HepG2 (cell line): Measurements from ENCODE around the gene SSU72. TPM values are rescaled to one million over a fixed set of nuclear protein-coding genes. Genes with fewer than 3 reads are reported as not detected.
A peak's percentile ranks its signal among the peaks of the same experiment; 100 is the strongest.

ENCODE experiments used
- ATF1 ChIP-seq: IDR thresholded peaks from 2 replicates; pipeline ENCODE4 v1.6.1; 2016; ENCODE audit warnings: mild to moderate bottlenecking, control low read depth
- EP300 ChIP-seq, 3 experiments: sonication (generic) in 1 of 3; formaldehyde crosslinking in 1 of 3; IDR thresholded peaks; 2 replicates each; pipeline versions ENCODE4 v1.5.1 to v1.6.1; 2011 to 2020; ENCODE audit warnings: low read depth in 2 of 3, low read length in 2 of 3, borderline replicate concordance in 1 of 3, improper control_type of control experiment in 1 of 3, mild to moderate bottlenecking in 1 of 3, missing genetic modification reagents in 1 of 3, moderate library complexity in 1 of 3
- HHEX ChIP-seq: IDR thresholded peaks from 2 replicates; pipeline ENCODE4 v1.6.1; 2016; ENCODE audit warnings: control low read depth
- HOXA5 ChIP-seq: sonication (generic); formaldehyde crosslinking; IDR thresholded peaks from 2 replicates; pipeline ENCODE4 v1.4.0; 2020; ENCODE audit warnings: missing genetic modification reagents
- LCORL ChIP-seq, 2 experiments: fragments of 450-650 bp in 1 of 2; sonication (generic) in 1 of 2; formaldehyde crosslinking in 1 of 2; IDR thresholded peaks; 2 replicates each; pipeline versions ENCODE4 v1.5.0 to v1.6.1; 2017 to 2020; ENCODE audit warnings: antibody characterized with exemption in 1 of 2, missing genetic modification reagents in 1 of 2
- PLRG1 ChIP-seq: fragments of 450-650 bp; conservative IDR thresholded peaks from 2 replicates; pipeline ENCODE4 v1.6.1; 2016
- RAD21 ChIP-seq: fragments of 450-650 bp; formaldehyde crosslinking; IDR thresholded peaks from 2 replicates; pipeline ENCODE4 v1.5.0; 2020; ENCODE audit warnings: mild to moderate bottlenecking
- ZNF329 ChIP-seq: sonication (generic); formaldehyde crosslinking; IDR thresholded peaks from 2 replicates; pipeline ENCODE4 v1.9.0; 2021; ENCODE audit warnings: low read depth, mild to moderate bottlenecking, missing genetic modification reagents
- ZNF451 ChIP-seq: sonication (generic); formaldehyde crosslinking; IDR thresholded peaks from 2 replicates; pipeline ENCODE4 v1.5.0; 2020; ENCODE audit warnings: mild to moderate bottlenecking, missing genetic modification reagents
- ZNF569 ChIP-seq: sonication (generic); formaldehyde crosslinking; IDR thresholded peaks from 2 replicates; pipeline ENCODE4 v1.5.0; 2020; ENCODE audit warnings: mild to moderate bottlenecking, missing genetic modification reagents, moderate library complexity, borderline replicate concordance
- ZNF781 ChIP-seq: sonication (generic); formaldehyde crosslinking; IDR thresholded peaks from 2 replicates; pipeline ENCODE4 v1.5.1; 2020; ENCODE audit warnings: borderline replicate concordance, mild to moderate bottlenecking, missing genetic modification reagents; ENCODE audit errors: not compliant biosample characterization
- polyA plus RNA-seq, 8 experiments: library from polyadenylated mRNA; depleted of rRNA in 3 of 8; stranded (reverse) in 7 of 8; unstranded in 1 of 8; fragments of >200 nt; fragmentation: Illumina TruSeq in 4 of 8; extraction: Trizol in 4 of 8; gene quantifications; 2 replicates each; pipeline versions ENCODE4 v1.2.1 to v1.2.3, GENCODE V29; 2011 to 2016; ENCODE audit warnings: low read depth in 4 of 8, missing spikeins in 1 of 8, mixed read lengths in 1 of 8; ENCODE audit not compliant: insufficient read depth in 1 of 8
- total RNA-seq, 5 experiments: library from RNA; depleted of rRNA; stranded (reverse); fragments of >200 nt; fragmentation: Illumina TruSeq; extraction: Trizol; gene quantifications; 2 replicates each; pipeline ENCODE4 v1.2.3, GENCODE V29; 2016; ENCODE audit warnings: low read depth in 1 of 5
- TF ChIP-seq, protein P1 (sequence below): sonication (generic); formaldehyde crosslinking; IDR thresholded peaks from 2 replicates; pipeline ENCODE4 v1.4.0; 2020; ENCODE audit warnings: mild to moderate bottlenecking, missing genetic modification reagents
- TF ChIP-seq, protein P2 (sequence below): sonication (generic); formaldehyde crosslinking; IDR thresholded peaks from 2 replicates; pipeline ENCODE4 v1.5.0; 2020; ENCODE audit warnings: mild to moderate bottlenecking, missing genetic modification reagents, borderline replicate concordance
- TF ChIP-seq, protein P3 (sequence below): sonication (generic); formaldehyde crosslinking; IDR thresholded peaks from 2 replicates; pipeline ENCODE4 v1.8.1; 2022; ENCODE audit warnings: mild to moderate bottlenecking, missing genetic modification reagents

SSU72 gene
- total and polyA plus RNA-seq, 2 of the 13 experiments (the other 11 are each of a cell fraction or from before 2014, with no cell fraction given): 42.8 to 67.1 TPM

DNA sequence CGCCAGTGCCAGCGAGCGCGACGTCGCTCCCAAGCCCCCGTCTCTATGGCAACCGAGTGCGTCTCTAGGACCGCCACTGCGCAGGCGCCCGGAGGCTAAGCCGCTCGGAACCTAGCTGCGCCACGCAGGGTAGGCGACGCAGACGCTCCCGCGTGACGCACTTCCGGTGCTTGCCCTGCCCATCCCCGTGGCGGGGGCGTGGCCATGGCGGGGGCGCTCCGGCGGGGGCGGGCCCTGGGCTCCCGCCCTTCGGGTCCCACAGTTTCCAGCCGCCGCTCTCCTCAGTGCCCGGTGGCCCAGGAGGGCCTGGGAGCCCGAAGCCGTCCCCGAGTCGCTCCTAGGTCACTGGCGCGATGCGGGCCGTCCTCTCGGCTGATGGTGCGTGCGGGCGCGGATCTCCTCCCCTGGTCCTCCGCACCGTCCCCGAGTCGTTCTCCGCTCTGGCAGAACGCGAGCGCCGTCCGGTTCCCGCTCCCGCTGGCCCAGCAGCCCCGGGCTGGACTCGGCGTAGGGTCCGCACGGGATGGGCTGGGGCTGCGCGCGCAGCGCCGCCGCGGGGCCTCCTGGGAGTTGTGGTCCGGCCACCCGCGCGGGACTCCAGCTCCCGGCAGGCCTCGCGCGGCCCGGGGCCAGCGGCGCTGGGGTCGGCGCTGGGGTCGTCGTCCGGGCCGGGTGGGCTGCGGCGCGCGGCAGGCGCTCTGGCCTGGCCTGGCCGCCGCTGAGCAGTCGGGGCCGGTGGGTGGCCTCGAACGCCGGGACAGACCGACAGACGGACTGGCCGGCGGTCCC lies 40.8 kb upstream of the SSU72 start, which contains the start of gene MIB2 (continued):
- TF ChIP-seq, protein P1, sequence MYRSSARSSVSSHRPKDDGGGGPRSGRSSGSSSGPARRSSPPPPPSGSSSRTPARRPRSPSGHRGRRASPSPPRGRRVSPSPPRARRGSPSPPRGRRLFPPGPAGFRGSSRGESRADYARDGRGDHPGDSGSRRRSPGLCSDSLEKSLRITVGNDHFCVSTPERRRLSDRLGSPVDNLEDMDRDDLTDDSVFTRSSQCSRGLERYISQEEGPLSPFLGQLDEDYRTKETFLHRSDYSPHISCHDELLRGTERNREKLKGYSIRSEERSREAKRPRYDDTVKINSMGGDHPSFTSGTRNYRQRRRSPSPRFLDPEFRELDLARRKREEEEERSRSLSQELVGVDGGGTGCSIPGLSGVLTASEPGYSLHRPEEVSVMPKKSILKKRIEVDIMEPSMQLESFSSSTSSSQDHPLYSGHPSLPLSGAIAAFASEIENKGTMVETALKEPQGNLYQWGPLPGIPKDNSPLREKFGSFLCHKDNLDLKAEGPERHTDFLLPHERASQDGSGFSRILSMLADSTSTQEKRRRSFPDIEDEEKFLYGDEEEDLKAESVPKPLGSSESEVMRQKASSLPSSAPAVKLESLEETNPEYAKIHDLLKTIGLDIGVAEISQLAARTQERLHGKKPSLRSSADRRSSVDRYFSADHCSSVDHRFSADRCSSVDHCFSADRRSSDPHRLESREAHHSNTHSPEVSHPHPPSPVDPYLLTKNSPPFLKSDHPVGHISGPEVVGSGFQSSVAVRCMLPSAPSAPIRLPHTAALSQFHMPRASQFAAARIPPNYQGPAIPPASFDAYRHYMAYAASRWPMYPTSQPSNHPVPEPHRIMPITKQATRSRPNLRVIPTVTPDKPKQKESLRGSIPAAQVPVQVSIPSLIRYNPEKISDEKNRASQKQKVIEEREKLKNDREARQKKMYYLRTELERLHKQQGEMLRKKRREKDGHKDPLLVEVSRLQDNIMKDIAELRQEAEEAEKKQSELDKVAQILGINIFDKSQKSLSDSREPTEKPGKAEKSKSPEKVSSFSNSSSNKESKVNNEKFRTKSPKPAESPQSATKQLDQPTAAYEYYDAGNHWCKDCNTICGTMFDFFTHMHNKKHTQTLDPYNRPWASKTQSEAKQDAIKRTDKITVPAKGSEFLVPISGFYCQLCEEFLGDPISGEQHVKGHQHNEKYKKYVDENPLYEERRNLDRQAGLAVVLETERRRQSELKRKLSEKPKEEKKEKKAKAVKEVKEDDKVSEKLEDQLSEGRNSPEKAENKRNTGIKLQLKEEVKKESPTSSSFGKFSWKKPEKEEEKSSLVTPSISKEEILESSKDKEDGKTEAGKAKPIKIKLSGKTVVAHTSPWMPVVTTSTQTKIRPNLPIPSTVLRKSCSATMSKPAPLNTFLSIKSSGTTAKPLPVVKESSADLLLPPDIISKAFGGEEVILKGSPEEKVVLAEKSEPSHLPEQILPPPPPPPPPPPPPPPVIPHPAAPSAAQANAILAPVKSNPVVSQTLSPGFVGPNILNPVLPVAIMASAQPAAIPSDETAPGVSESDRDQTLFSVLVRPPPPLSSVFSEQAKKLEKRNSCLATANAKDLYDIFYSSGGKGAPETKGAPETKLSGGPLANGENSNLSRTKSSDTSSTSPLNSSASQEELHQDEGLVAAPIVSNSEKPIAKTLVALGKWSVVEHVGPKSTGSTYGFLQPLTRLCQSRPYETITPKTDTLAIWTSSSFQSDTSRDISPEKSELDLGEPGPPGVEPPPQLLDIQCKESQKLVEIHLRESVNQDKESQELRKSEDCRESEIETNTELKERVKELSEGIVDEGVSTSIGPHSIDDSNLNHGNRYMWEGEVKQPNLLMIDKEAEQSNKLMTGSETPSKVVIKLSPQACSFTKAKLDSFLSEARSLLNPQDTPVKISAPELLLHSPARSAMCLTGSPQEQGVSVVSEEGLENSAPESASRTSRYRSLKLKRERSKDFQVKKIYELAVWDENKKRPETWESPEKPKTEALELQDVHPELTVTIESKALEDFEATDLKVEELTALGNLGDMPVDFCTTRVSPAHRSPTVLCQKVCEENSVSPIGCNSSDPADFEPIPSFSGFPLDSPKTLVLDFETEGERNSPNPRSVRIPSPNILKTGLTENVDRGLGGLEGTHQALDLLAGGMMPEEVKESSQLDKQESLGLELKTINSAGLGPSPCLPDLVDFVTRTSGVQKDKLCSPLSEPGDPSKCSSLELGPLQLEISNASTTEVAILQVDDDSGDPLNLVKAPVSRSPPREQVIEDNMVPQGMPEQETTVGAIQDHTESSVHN (CRISPR knock-in tag): no peak; the same call in 1 of the 2 replicates
- TF ChIP-seq EP300 (IDR thresholded peaks at IDR 0.05; ENCODE audit: low read depth in 2 of 2, low read length in 2 of 2) (no peak), EP300 (CRISPR knock-in tag; IDR thresholded peaks at IDR 0.05; ENCODE audit: borderline replicate concordance) (no peak; the same call in 1 of the 2 replicates), RAD21 (CRISPR knock-in tag) (peak; percentile 53), HOXA5 (CRISPR knock-in tag) (peak; percentile 84; the same call in 1 of the 2 replicates), ZNF451 (CRISPR knock-in tag) (peak; percentile 86; the same call in 1 of the 2 replicates), ATF1 (CRISPR knock-in tag) (peak; percentile 87), HHEX (no peak), PLRG1 (no peak), LCORL (IDR thresholded peaks at IDR 0.05) (no peak), LCORL (CRISPR knock-in tag; IDR thresholded peaks at IDR 0.05) (peak; percentile 43; the same call in 1 of the 2 replicates), ZNF781 (no peak), ZNF569 (0 out of 2 replicates have a peak, but pooled peaks have one; percentile 72), ZNF329 (CRISPR knock-in tag) (0 out of 2 replicates have a peak, but pooled peaks have one; percentile 45)
- TF ChIP-seq, protein P2, sequence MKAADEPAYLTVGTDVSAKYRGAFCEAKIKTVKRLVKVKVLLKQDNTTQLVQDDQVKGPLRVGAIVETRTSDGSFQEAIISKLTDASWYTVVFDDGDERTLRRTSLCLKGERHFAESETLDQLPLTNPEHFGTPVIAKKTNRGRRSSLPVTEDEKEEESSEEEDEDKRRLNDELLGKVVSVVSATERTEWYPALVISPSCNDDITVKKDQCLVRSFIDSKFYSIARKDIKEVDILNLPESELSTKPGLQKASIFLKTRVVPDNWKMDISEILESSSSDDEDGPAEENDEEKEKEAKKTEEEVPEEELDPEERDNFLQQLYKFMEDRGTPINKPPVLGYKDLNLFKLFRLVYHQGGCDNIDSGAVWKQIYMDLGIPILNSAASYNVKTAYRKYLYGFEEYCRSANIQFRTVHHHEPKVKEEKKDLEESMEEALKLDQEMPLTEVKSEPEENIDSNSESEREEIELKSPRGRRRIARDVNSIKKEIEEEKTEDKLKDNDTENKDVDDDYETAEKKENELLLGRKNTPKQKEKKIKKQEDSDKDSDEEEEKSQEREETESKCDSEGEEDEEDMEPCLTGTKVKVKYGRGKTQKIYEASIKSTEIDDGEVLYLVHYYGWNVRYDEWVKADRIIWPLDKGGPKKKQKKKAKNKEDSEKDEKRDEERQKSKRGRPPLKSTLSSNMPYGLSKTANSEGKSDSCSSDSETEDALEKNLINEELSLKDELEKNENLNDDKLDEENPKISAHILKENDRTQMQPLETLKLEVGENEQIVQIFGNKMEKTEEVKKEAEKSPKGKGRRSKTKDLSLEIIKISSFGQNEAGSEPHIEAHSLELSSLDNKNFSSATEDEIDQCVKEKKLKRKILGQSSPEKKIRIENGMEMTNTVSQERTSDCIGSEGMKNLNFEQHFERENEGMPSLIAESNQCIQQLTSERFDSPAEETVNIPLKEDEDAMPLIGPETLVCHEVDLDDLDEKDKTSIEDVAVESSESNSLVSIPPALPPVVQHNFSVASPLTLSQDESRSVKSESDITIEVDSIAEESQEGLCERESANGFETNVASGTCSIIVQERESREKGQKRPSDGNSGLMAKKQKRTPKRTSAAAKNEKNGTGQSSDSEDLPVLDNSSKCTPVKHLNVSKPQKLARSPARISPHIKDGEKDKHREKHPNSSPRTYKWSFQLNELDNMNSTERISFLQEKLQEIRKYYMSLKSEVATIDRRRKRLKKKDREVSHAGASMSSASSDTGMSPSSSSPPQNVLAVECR (CRISPR knock-in tag): peak; percentile 90
- TF ChIP-seq, protein P3, sequence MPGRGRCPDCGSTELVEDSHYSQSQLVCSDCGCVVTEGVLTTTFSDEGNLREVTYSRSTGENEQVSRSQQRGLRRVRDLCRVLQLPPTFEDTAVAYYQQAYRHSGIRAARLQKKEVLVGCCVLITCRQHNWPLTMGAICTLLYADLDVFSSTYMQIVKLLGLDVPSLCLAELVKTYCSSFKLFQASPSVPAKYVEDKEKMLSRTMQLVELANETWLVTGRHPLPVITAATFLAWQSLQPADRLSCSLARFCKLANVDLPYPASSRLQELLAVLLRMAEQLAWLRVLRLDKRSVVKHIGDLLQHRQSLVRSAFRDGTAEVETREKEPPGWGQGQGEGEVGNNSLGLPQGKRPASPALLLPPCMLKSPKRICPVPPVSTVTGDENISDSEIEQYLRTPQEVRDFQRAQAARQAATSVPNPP: no peak
